Upper lobe of left lung (tissue), 6 donors: ENCODE measurements around the gene ASGR1. TPM values are rescaled to one million over a fixed set of nuclear protein-coding genes. Genes with fewer than 3 reads are reported as not detected.

Experiments
- ATAC-seq, 2 donors: fragments of 200-7000 bp; cut with Tn5 transposase; one replicate each; pipeline ENCODE4 v1.9.1; 2022; ENCODE audit warnings: mild to moderate bottlenecking in 2 of 2, moderate library complexity in 2 of 2; ENCODE audit not compliant: low FRiP score in 2 of 2
- DNase-seq, 2 donors: peaks; one replicate each; pipeline ENCODE4 v3.0.0-alpha.2; 2019 to 2020
- H3K27ac ChIP-seq, 4 donors: fragments of 200-600 bp; sonication (generic); one replicate each; pipeline ENCODE4 v1.5.1; 2016 to 2019
- H3K27me3 ChIP-seq, 4 donors: fragments of 200-600 bp; sonication (generic); one replicate each; pipeline ENCODE4 v1.5.1; 2017 to 2019
- H3K36me3 ChIP-seq, 4 donors: fragments of 200-600 bp; sonication (generic); one replicate each; pipeline ENCODE4 v1.5.1; 2016 to 2019
- H3K4me1 ChIP-seq, 4 donors: fragments of 200-600 bp; sonication (generic); one replicate each; pipeline ENCODE4 v1.5.1; 2018 to 2019
- H3K4me3 ChIP-seq, 4 donors: fragments of 200-600 bp; sonication (generic); one replicate each; pipeline ENCODE4 v1.5.1; 2017 to 2019; ENCODE audit warnings: mild to moderate bottlenecking in 2 of 4, moderate library complexity in 1 of 4
- H3K9me3 ChIP-seq, 4 donors: fragments of 200-600 bp; sonication (generic); one replicate each; pipeline ENCODE4 v1.5.1; 2018 to 2019
- CTCF ChIP-seq, 6 experiments: fragments of 450-650 bp in 4 of 6; fragments of 200-600 bp in 2 of 6; sonication (generic) in 2 of 6; IDR thresholded peaks; one replicate each; pipeline ENCODE4 v1.5.1; 2016 to 2019; ENCODE audit warnings: antibody characterized with exemption in 6 of 6
- EP300 ChIP-seq, 4 donors: sonication (generic); formaldehyde crosslinking; IDR thresholded peaks; one replicate each; pipeline ENCODE4 v1.5.1; 2017; ENCODE audit warnings: antibody characterized with exemption in 4 of 4, control low read depth in 2 of 4
- POLR2A ChIP-seq, 4 donors: fragments of 450-650 bp; IDR thresholded peaks; one replicate each; pipeline ENCODE4 v1.5.1; 2016 to 2017; ENCODE audit warnings: antibody characterized with exemption in 4 of 4, mild to moderate bottlenecking in 2 of 4
- POLR2AphosphoS5 ChIP-seq, 2 donors: sonication (generic); formaldehyde crosslinking; IDR thresholded peaks; one replicate each; pipeline ENCODE4 v1.5.1; 2017; ENCODE audit warnings: antibody characterized with exemption in 2 of 2
- WGBS, 2 donors: methylation state at CpG; one replicate each; pipeline ENCODE4 v1.1.5; 2017 to 2018; 5-methylcytosine and 5-hydroxymethylcytosine counted together
- total RNA-seq, 6 donors: library from RNA; depleted of rRNA in 4 of 6; stranded (reverse); fragments of >200 nt in 4 of 6; gene quantifications; one replicate each; pipeline versions ENCODE4 v1.1.0 to v1.2.1, GENCODE V29; 2016 to 2021
- donor health status: DM: no; HTN: no; CAD: no; lungs with moderate emphysema.
- donor health status: DM: no; HTN: yes; CAD: no; lungs with severe emphysema.

ASGR1 gene
- total RNA-seq, 6 donors from 2014 or later, result 1.1 to 11.5 (median 6.8) TPM; not detected in 1

GRCh38 chr17:7137171-7137943 is 41.8 kb downstream of the ASGR1 start:
- 36 to 42% methylated on average over 12 to 13 of the region's 13 CpGs for WGBS, 2 donors
- no peaks in the 10 kb centered on the region for H3K36me3 ChIP-seq
- H3K4me1 ChIP-seq, result peaks cover 4 to 29% (median 17%) of the 10 kb centered on the region in 4 donors
- H3K9me3 ChIP-seq, result no peaks in the 10 kb centered on the region
- H3K4me3 ChIP-seq, result peak overlapping the region in 1 of 4 donors; percentile 26
- ATAC-seq, result peak in 1 of 2 donors; percentile 57
- no peaks in the 10 kb centered on the region for H3K27me3 ChIP-seq
- peak overlapping the region in 3 of 4 donors; percentile 17 to 69 (median 51) for H3K27ac ChIP-seq
- peak in 1 of 2 donors; percentile 49 for DNase-seq
- TF ChIP-seq EP300 (IDR thresholded peaks at IDR 0.05) (no peak), POLR2AphosphoS5 (IDR thresholded peaks at IDR 0.05) (no peak), CTCF (IDR thresholded peaks at IDR 0.05) (no peak), POLR2A (IDR thresholded peaks at IDR 0.05) (peak in 1 of 4 donors; percentile 41)

GRCh38 chr17:7136266-7136877 is 42.8 kb downstream of the ASGR1 start:
- Histone ChIP-seq H3K4me1 (peaks cover 4 to 29% (median 15%) of the 10 kb centered on the region in 4 donors), H3K9me3 (no peaks in the 10 kb centered on the region), H3K4me3 (no peak overlapping the region), H3K27me3 (no peaks in the 10 kb centered on the region), H3K27ac (no peak overlapping the region), H3K36me3 (no peaks in the 10 kb centered on the region)
- TF ChIP-seq POLR2AphosphoS5 (IDR thresholded peaks at IDR 0.05), result no peak
- peak; percentile 74 to 93 (median 85) for TF ChIP-seq CTCF (IDR thresholded peaks at IDR 0.05)
- ATAC-seq, result peak in 1 of 2 donors; percentile 71
- DNase-seq, result peak in 1 of 2 donors; percentile 76
- 20 to 23% methylated on average over 9 of the region's 9 CpGs for WGBS, 2 donors

- Histone ChIP-seq H3K4me1 (peaks cover 4 to 28% (median 12%) of the 10 kb centered on the region in 4 donors), H3K36me3 (no peaks in the 10 kb centered on the region), H3K4me3 (no peak overlapping the region), H3K27me3 (no peaks in the 10 kb centered on the region), H3K27ac (peak overlapping the region in 1 of 4 donors; percentile 63), H3K9me3 (no peaks in the 10 kb centered on the region)
- TF ChIP-seq POLR2A (IDR thresholded peaks at IDR 0.05) (no peak), POLR2AphosphoS5 (IDR thresholded peaks at IDR 0.05) (no peak), CTCF (IDR thresholded peaks at IDR 0.05) (no peak), EP300 (IDR thresholded peaks at IDR 0.05) (no peak)
- WGBS, 2 donors, result 74 to 76% methylated on average over 20 of the region's 20 CpGs
- peak in 1 of 2 donors; percentile 63 for DNase-seq
- ATAC-seq, result no peak
Observed at GRCh38 chr17:7133916-7134315, 45.3 kb downstream of the ASGR1 start.

GRCh38 chr17:7133424-7133823 is 45.7 kb downstream of the ASGR1 start:
- Histone ChIP-seq H3K27me3 (no peaks in the 10 kb centered on the region), H3K36me3 (no peaks in the 10 kb centered on the region), H3K27ac (peak overlapping the region in 1 of 4 donors; percentile 63), H3K4me3 (no peak overlapping the region), H3K9me3 (no peaks in the 10 kb centered on the region), H3K4me1 (peaks cover 4 to 28% (median 12%) of the 10 kb centered on the region in 4 donors)
- TF ChIP-seq EP300 (IDR thresholded peaks at IDR 0.05), result no peak
- TF ChIP-seq POLR2AphosphoS5 (IDR thresholded peaks at IDR 0.05), result peak in 1 of 2 donors; percentile 17
- TF ChIP-seq CTCF (IDR thresholded peaks at IDR 0.05), result peak in 4 of 6 experiments; percentile 11 to 46 (median 24)
- no peak for TF ChIP-seq POLR2A (IDR thresholded peaks at IDR 0.05)
- 34 to 53% methylated on average over 6 to 7 of the region's 19 CpGs for WGBS, 2 donors
- ATAC-seq (peak; percentile 38 to 51), DNase-seq (peak in 1 of 2 donors; percentile 53)
